ENCODE measurements around the gene CDKN1C.

Gene CDKN1C

GRCh38 chr11:2885678-2886081 lies at the start of gene CDKN1C:
CDKN1C (minus strand) TSS chr11:2885775; CDS start chr11:2885456, 319 bp downstream.
- no peak for DNase-seq (ENCODE audit: low read depth)
- TF ChIP-seq CTCF (conservative IDR thresholded peaks at IDR 0.05; ENCODE audit: low read depth, low read length): no peak
- peak within 1 kb of the TSS; percentile 64 for H3K4me3 ChIP-seq (ENCODE audit: low read length)

GRCh38 chr11:2934611-2935239 lies 49.1 kb upstream of the CDKN1C start:
- no peak for TF ChIP-seq CTCF (conservative IDR thresholded peaks at IDR 0.05; ENCODE audit: low read depth, low read length)
- DNase-seq (ENCODE audit: low read depth): no peak
- H3K4me3 ChIP-seq (ENCODE audit: low read length): no peak overlapping the region

GRCh38 chr11:2934021-2934550 lies 48.5 kb upstream of the CDKN1C start:
- DNase-seq (ENCODE audit: low read depth): no peak
- no peak for TF ChIP-seq CTCF (conservative IDR thresholded peaks at IDR 0.05; ENCODE audit: low read depth, low read length)
- no peak overlapping the region for H3K4me3 ChIP-seq (ENCODE audit: low read length)

- no peak for DNase-seq (ENCODE audit: low read depth)
- no peak overlapping the region for H3K4me3 ChIP-seq (ENCODE audit: low read length)
- no peak for TF ChIP-seq CTCF (conservative IDR thresholded peaks at IDR 0.05; ENCODE audit: low read depth, low read length)
Observed at GRCh38 chr11:2933375-2934020, 47.9 kb upstream of the CDKN1C start.

- no peak overlapping the region for H3K4me3 ChIP-seq (ENCODE audit: low read length)
- TF ChIP-seq CTCF (conservative IDR thresholded peaks at IDR 0.05; ENCODE audit: low read depth, low read length): no peak
- DNase-seq (ENCODE audit: low read depth): no peak
Observed at GRCh38 chr11:2932850-2933251, 47.3 kb upstream of the CDKN1C start.

GRCh38 chr11:2931771-2932738 lies 46.5 kb upstream of the CDKN1C start:
- TF ChIP-seq CTCF (conservative IDR thresholded peaks at IDR 0.05; ENCODE audit: low read depth, low read length): no peak
- no peak overlapping the region for H3K4me3 ChIP-seq (ENCODE audit: low read length)
- no peak for DNase-seq (ENCODE audit: low read depth)

All from retinal pigment epithelial cell (primary cell).